GM12878 (cell line): ENCODE measurements around the gene ACTRT3. TPM values are rescaled to one million over a fixed set of nuclear protein-coding genes. Genes with fewer than 3 reads are reported as not detected.

Experiments
- ATAC-seq: fragments of 200-7000 bp; cut with Tn5 transposase; 3 replicates; pipeline ENCODE4 v1.9.1; 2020; ENCODE audit warnings: mild to moderate bottlenecking, moderate library complexity
- BruUV-seq: library from RNA; stranded (reverse); fragments of 400-500 nt; replicated peaks from 2 replicates; lab custom pipeline; 2021; lab: Mats Ljungman, UMichigan
- CTCF ChIA-PET: fragments of 300-600 bp; sonication (Branson Sonifier 250); formaldehyde crosslinking; extraction: SDS; loops from one replicate; lab custom pipeline; 2021; ENCODE audit warnings: inconsistent platforms; lab: Yijun Ruan, JAX
- POLR2A ChIA-PET: fragments of 350-600 bp; formaldehyde crosslinking; extraction: SDS; loops from one replicate; lab custom pipeline; 2021; ENCODE audit warnings: inconsistent platforms; lab: Charles Lee
- RAD21 ChIA-PET: fragments of 300-600 bp; sonication (Branson Sonifier 250); formaldehyde crosslinking; loops from one replicate; lab custom pipeline; 2023; ENCODE audit warnings: antibody characterized with exemption; ENCODE audit not compliant: unreplicated experiment; lab: Charles Lee
- SMC1A ChIA-PET: fragments of 300-600 bp; sonication (Branson Sonifier 250); formaldehyde crosslinking; loops from one replicate; lab custom pipeline; 2023; ENCODE audit not compliant: unreplicated experiment, uncharacterized antibody; lab: Charles Lee
- DNase-seq: peaks from one replicate; pipeline ENCODE4 v3.0.0-alpha.2; 2011; ENCODE audit warnings: low read depth, low spot score
- FAIRE-seq: peaks from 3 replicates; lab custom pipeline; 2011; peaks lifted over from hg19 to GRCh38; lab: Jason Lieb, UNC
- H2AFZ ChIP-seq: 2 replicates; pipeline ENCODE4 v1.6.0; 2011; ENCODE audit warnings: low read depth, low read length, control low read depth; ENCODE audit not compliant: control insufficient read depth
- H3K27ac ChIP-seq: 2 replicates; pipeline ENCODE4 v1.5.1; 2011; ENCODE audit warnings: control low read depth; ENCODE audit not compliant: control insufficient read depth, insufficient read depth
- H3K27me3 ChIP-seq, 2 experiments: replicated peaks in 1 of 2; 2 replicates each; pipeline versions ENCODE4 v1.6.0 to v1.6.1; 2011; ENCODE audit warnings: low read length in 1 of 2; ENCODE audit not compliant: control insufficient read depth in 2 of 2, insufficient read depth in 2 of 2
- H3K36me3 ChIP-seq, 2 experiments: 2 replicates each; pipeline ENCODE4 v1.5.1; 2011; ENCODE audit warnings: low read length in 1 of 2; ENCODE audit not compliant: control insufficient read depth in 2 of 2, insufficient read depth in 2 of 2
- H3K4me1 ChIP-seq: 2 replicates; pipeline ENCODE4 v1.6.1; 2011; ENCODE audit warnings: mild to moderate bottlenecking, low read length, moderate library complexity, mixed read lengths; ENCODE audit not compliant: control insufficient read depth, insufficient read depth
- H3K4me2 ChIP-seq: 2 replicates; pipeline ENCODE4 v1.6.0; 2011; ENCODE audit warnings: control low read depth; ENCODE audit not compliant: control insufficient read depth, insufficient read depth
- H3K4me3 ChIP-seq: fragments of 200-600 bp; sonication (generic); 2 replicates; pipeline ENCODE4 v1.5.1; 2016
- H3K79me2 ChIP-seq: 2 replicates; pipeline ENCODE4 v1.6.0; 2011; ENCODE audit warnings: low read length; ENCODE audit not compliant: control insufficient read depth, insufficient read depth
- H3K9ac ChIP-seq: 2 replicates; pipeline ENCODE4 v1.8.0; 2011; ENCODE audit warnings: low read length, control low read depth, mixed read lengths; ENCODE audit not compliant: control insufficient read depth, insufficient read depth
- H3K9me3 ChIP-seq: replicated peaks from 3 replicates; pipeline ENCODE4 v1.5.1; 2011; ENCODE audit warnings: mild to moderate bottlenecking, low read length; ENCODE audit not compliant: control insufficient read depth, insufficient read depth
- H4K20me1 ChIP-seq: 2 replicates; pipeline ENCODE4 v1.6.0; 2011; ENCODE audit not compliant: control insufficient read depth, insufficient read depth
- DPF2 ChIP-seq: fragments of 450-650 bp; IDR thresholded peaks from 2 replicates; pipeline ENCODE4 v1.6.1; 2017; ENCODE audit warnings: mild to moderate bottlenecking
- EED ChIP-seq: sonication (generic); IDR thresholded peaks from 2 replicates; pipeline ENCODE4 v1.6.1; 2016; ENCODE audit warnings: antibody characterized with exemption, low read depth
- GATAD2B ChIP-seq: fragments of 450-650 bp; conservative IDR thresholded peaks from 2 replicates; pipeline ENCODE4 v1.6.1; 2017; ENCODE audit warnings: low read depth, mild to moderate bottlenecking, moderate library complexity
- JUNB ChIP-seq: IDR thresholded peaks from 2 replicates; pipeline ENCODE4 v1.6.1; 2016; ENCODE audit warnings: antibody characterized with exemption, mild to moderate bottlenecking
- KLF5 ChIP-seq: fragments of 450-650 bp; IDR thresholded peaks from 2 replicates; pipeline ENCODE4 v1.6.1; 2014; ENCODE audit warnings: mild to moderate bottlenecking; ENCODE audit not compliant: partially characterized antibody
- SMAD1 ChIP-seq: fragments of 450-650 bp; IDR thresholded peaks from 2 replicates; pipeline ENCODE4 v1.6.1; 2018; ENCODE audit warnings: mild to moderate bottlenecking, low read depth; ENCODE audit not compliant: partially characterized antibody
- SP1 ChIP-seq: IDR thresholded peaks from one replicate; pipeline ENCODE4 v1.6.1; 2011; ENCODE audit warnings: low read depth, low read length
- YY1 ChIP-seq: IDR thresholded peaks from 2 replicates; pipeline ENCODE4 v1.6.1; 2011; ENCODE audit warnings: low read depth, mild to moderate bottlenecking, low read length
- WGBS: methylation state at CpG from one replicate; pipeline ENCODE4 v1.1.6; 2016; ENCODE audit warnings: low lambda C conversion rate; ENCODE audit not compliant: insufficient replicate concordance, insufficient coverage; ENCODE audit errors: missing lambda C conversion rate; 5-methylcytosine and 5-hydroxymethylcytosine counted together
- in situ Hi-C: fragments of 300-500 bp; cut with MboI; formaldehyde crosslinking; loops from 9 replicates; pipeline ENCODE4 v1.14.3; 2018; ENCODE audit warnings: mixed read lengths
- intact Hi-C: fragments of 100-400 bp; cut with micrococcal nuclease; formaldehyde crosslinking; loops from one replicate; pipeline ENCODE4 v1.14.2; 2022; ENCODE audit not compliant: unreplicated experiment
- polyA plus RNA-seq, 11 experiments: library from polyadenylated mRNA; depleted of rRNA in 4 of 11; unstranded in 6 of 11; stranded (reverse) in 5 of 11; fragments of >200 nt; fragmentation: Nextera tagmentation in 4 of 11; fragmentation: Illumina TruSeq in 1 of 11; extraction: Ambion mirVana in 4 of 11; extraction: Trizol in 1 of 11; gene quantifications; 1 replicate in 1 of 11; 2 replicates in 10 of 11; pipeline versions ENCODE4 v1.2.1 to v1.2.3, GENCODE V29; 2011 to 2016; ENCODE audit warnings: inconsistent platforms in 2 of 11, missing spikeins in 2 of 11, low read depth in 1 of 11
- total RNA-seq, 4 experiments: library from RNA; depleted of rRNA in 3 of 4; stranded (reverse); fragments of >200 nt in 3 of 4; fragmentation: Illumina TruSeq in 1 of 4; extraction: Trizol in 1 of 4; gene quantifications; 2 replicates each; pipeline versions ENCODE4 v1.2.1 to v1.2.3, GENCODE V29; 2013 to 2021
- TF ChIP-seq, protein P1 (sequence below): fragments of 450-650 bp; conservative IDR thresholded peaks from 2 replicates; pipeline ENCODE4 v1.6.1; 2017; ENCODE audit warnings: mild to moderate bottlenecking, moderate library complexity
- TF ChIP-seq, protein P2 (sequence below): IDR thresholded peaks from 2 replicates; pipeline ENCODE4 v1.6.1; 2012; ENCODE audit warnings: low read length, inconsistent platforms
- TF ChIP-seq, protein P3 (sequence below), 3 experiments: IDR thresholded peaks in 2 of 3; conservative IDR thresholded peaks in 1 of 3; 2 replicates each; pipeline ENCODE4 v1.5.1; 2011; ENCODE audit warnings: low read depth in 3 of 3, low read length in 3 of 3, mild to moderate bottlenecking in 3 of 3, control low read depth in 2 of 3, moderate library complexity in 2 of 3, inconsistent platforms in 1 of 3, mixed read lengths in 1 of 3; ENCODE audit not compliant: control insufficient read depth in 2 of 3, insufficient read depth in 1 of 3; ENCODE audit errors: extremely low read depth in 1 of 3
- TF ChIP-seq, protein P4 (sequence below): fragments of 450-650 bp; IDR thresholded peaks from 2 replicates; pipeline ENCODE4 v1.6.1; 2017; ENCODE audit warnings: mild to moderate bottlenecking, moderate library complexity

ACTRT3 gene
- total and polyA plus RNA-seq, 10 of the 15 experiments (the other 5 are each of a cell fraction or from before 2014, with no cell fraction given): 0.02 to 0.58 (median 0.11) TPM; not detected in 1

DNA sequence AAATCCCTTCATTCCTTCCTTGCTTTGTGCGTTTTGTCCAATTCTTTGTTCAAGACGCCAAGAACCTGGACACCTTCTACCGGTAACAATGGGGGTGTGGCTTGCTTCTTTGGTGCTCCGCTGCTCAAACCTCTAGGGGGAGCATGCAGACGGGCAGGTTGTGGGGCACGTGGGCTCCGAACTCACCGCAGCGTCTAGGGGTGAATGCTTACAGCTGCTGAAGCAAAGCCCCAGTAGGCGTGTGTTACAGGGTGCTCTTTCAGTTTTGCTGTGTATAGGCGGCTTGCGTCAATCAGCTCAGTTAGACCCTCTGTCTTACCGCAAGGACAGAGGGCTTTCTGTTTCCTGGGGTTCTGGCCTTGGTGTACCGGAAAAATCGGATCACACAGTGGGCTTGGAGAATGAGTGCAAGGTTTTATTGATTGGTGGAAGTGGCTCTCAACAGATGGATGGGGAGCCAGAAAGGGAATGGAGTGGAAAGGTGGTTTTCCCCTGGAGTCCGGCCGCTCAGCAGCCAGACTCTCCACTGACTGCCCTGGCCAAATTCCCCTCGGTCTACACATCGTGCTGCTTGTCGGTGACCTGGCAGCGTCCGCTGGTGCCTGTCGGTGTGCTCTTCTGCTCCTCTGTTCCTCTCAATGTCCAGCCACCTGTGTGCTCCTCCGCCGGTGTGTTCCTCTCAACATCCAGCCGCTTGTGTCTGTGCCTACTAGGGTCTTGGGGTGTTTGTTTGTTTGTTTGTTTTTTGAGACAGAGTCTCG lies 44.6 kb upstream of the ACTRT3 start:
- BruUV-seq: TSS peak; percentile 84
- H3K27ac ChIP-seq: peak overlapping the region; percentile 77
- H3K9me3 ChIP-seq: peaks cover 3% of the 10 kb centered on the region; the same call in 1 of the 3 replicates
- ChIA-PET SMC1A (interaction anchor here (0.7 to 1.9 kb wide), 4 partner anchors 8 to 151 kb away, joined by 3 to 5 read pairs (median 4); no protein-coding TSS in a partner anchor), CTCF (interaction anchor here (0.8 to 1.7 kb wide), 7 partner anchors 12 to 239 kb away, joined by 3 to 4 read pairs (median 3); partner anchors contain the start of genes SEC62 and TERC), RAD21 (interaction anchor here (0.7 to 2.1 kb wide), 7 partner anchors 18 to 240 kb away, joined by 3 to 10 read pairs (median 4); partner anchors contain the start of gene MYNN), POLR2A (interaction anchor here (0.5 kb wide), 1 partner anchor 228 kb away, joined by 4 read pairs; no protein-coding TSS in a partner anchor)
- 8% methylated on average over 25 of the region's 27 CpGs for WGBS
- in situ Hi-C loops: no loop called here
- no peaks in the 10 kb centered on the region for H3K79me2 ChIP-seq
- no peaks in the 10 kb centered on the region for H3K36me3 ChIP-seq
- H2AFZ ChIP-seq: peak overlapping the region; percentile 94
- FAIRE-seq (peak; percentile 90), ATAC-seq (peak; percentile 91), DNase-seq (peak; percentile 83)
- intact Hi-C loops: loop anchor here (1.0 kb wide), 1 partner anchor 41 kb away; the partner anchor contains the start of gene MYNN
- peak overlapping the region; percentile 71 for H3K4me3 ChIP-seq
- H3K4me2 ChIP-seq: peak overlapping the region; percentile 100
- H3K4me1 ChIP-seq: peaks cover 12% of the 10 kb centered on the region
- H4K20me1 ChIP-seq: no peaks in the 10 kb centered on the region
- peak overlapping the region; percentile 60 for H3K9ac ChIP-seq
- no peaks in the 10 kb centered on the region for H3K27me3 ChIP-seq
- TF ChIP-seq DPF2 (peak; percentile 95), SP1 (peak; percentile 50), EED (peak; percentile 68), SMAD1 (no peak), GATAD2B (0 out of 2 replicates have a peak, but pooled peaks have one; percentile 33), JUNB (peak; percentile 29; the same call in 1 of the 2 replicates), KLF5 (peak; percentile 52), YY1 (peak; percentile 50; the same call in 1 of the 2 replicates)
- TF ChIP-seq, protein P1, sequence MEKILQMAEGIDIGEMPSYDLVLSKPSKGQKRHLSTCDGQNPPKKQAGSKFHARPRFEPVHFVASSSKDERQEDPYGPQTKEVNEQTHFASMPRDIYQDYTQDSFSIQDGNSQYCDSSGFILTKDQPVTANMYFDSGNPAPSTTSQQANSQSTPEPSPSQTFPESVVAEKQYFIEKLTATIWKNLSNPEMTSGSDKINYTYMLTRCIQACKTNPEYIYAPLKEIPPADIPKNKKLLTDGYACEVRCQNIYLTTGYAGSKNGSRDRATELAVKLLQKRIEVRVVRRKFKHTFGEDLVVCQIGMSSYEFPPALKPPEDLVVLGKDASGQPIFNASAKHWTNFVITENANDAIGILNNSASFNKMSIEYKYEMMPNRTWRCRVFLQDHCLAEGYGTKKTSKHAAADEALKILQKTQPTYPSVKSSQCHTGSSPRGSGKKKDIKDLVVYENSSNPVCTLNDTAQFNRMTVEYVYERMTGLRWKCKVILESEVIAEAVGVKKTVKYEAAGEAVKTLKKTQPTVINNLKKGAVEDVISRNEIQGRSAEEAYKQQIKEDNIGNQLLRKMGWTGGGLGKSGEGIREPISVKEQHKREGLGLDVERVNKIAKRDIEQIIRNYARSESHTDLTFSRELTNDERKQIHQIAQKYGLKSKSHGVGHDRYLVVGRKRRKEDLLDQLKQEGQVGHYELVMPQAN: peak; percentile 48; the same call in 1 of the 2 replicates
- TF ChIP-seq, protein P2, sequence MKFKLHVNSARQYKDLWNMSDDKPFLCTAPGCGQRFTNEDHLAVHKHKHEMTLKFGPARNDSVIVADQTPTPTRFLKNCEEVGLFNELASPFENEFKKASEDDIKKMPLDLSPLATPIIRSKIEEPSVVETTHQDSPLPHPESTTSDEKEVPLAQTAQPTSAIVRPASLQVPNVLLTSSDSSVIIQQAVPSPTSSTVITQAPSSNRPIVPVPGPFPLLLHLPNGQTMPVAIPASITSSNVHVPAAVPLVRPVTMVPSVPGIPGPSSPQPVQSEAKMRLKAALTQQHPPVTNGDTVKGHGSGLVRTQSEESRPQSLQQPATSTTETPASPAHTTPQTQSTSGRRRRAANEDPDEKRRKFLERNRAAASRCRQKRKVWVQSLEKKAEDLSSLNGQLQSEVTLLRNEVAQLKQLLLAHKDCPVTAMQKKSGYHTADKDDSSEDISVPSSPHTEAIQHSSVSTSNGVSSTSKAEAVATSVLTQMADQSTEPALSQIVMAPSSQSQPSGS: peak; percentile 53; the same call in 1 of the 2 replicates
- TF ChIP-seq, protein P3, sequence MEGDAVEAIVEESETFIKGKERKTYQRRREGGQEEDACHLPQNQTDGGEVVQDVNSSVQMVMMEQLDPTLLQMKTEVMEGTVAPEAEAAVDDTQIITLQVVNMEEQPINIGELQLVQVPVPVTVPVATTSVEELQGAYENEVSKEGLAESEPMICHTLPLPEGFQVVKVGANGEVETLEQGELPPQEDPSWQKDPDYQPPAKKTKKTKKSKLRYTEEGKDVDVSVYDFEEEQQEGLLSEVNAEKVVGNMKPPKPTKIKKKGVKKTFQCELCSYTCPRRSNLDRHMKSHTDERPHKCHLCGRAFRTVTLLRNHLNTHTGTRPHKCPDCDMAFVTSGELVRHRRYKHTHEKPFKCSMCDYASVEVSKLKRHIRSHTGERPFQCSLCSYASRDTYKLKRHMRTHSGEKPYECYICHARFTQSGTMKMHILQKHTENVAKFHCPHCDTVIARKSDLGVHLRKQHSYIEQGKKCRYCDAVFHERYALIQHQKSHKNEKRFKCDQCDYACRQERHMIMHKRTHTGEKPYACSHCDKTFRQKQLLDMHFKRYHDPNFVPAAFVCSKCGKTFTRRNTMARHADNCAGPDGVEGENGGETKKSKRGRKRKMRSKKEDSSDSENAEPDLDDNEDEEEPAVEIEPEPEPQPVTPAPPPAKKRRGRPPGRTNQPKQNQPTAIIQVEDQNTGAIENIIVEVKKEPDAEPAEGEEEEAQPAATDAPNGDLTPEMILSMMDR (IDR thresholded peaks at IDR 0.05 in 2 of 3, conservative IDR thresholded peaks at IDR 0.05 in 1 of 3; ENCODE audit: control insufficient read depth in 2 of 3, extremely low read depth in 1 of 3, insufficient read depth in 1 of 3, low read depth in 3 of 3, low read length in 3 of 3): peak; percentile 53 to 84 (median 74)
- TF ChIP-seq, protein P4, sequence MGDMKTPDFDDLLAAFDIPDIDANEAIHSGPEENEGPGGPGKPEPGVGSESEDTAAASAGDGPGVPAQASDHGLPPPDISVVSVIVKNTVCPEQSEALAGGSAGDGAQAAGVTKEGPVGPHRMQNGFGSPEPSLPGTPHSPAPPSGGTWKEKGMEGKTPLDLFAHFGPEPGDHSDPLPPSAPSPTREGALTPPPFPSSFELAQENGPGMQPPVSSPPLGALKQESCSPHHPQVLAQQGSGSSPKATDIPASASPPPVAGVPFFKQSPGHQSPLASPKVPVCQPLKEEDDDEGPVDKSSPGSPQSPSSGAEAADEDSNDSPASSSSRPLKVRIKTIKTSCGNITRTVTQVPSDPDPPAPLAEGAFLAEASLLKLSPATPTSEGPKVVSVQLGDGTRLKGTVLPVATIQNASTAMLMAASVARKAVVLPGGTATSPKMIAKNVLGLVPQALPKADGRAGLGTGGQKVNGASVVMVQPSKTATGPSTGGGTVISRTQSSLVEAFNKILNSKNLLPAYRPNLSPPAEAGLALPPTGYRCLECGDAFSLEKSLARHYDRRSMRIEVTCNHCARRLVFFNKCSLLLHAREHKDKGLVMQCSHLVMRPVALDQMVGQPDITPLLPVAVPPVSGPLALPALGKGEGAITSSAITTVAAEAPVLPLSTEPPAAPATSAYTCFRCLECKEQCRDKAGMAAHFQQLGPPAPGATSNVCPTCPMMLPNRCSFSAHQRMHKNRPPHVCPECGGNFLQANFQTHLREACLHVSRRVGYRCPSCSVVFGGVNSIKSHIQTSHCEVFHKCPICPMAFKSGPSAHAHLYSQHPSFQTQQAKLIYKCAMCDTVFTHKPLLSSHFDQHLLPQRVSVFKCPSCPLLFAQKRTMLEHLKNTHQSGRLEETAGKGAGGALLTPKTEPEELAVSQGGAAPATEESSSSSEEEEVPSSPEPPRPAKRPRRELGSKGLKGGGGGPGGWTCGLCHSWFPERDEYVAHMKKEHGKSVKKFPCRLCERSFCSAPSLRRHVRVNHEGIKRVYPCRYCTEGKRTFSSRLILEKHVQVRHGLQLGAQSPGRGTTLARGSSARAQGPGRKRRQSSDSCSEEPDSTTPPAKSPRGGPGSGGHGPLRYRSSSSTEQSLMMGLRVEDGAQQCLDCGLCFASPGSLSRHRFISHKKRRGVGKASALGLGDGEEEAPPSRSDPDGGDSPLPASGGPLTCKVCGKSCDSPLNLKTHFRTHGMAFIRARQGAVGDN: no peak
